ENCODE results near the gene GAS2.

- TF ChIP-seq CTCF (IDR thresholded peaks at IDR 0.05; ENCODE audit: low read length) (no peak), EZH2 (IDR thresholded peaks at IDR 0.05; ENCODE audit: borderline replicate concordance, low read length) (no peak)
These were observed 49.6 kb downstream of the GAS2 start for GRCh38 chr11:22715971-22716370.

All from OCI-LY1 (cell line).